NCI-H1048 (cell line): ENCODE data around the gene IFNL3.
"Not testable (repeated sequence)": the region's sequence is repeated elsewhere in the genome, so short reads cannot be mapped to it uniquely, and the experiment has no call there.

Experiments
- DNase-seq: peaks from one replicate; lab custom pipeline; 2025; lab: John Stamatoyannopoulos, UW

The IFNL3 gene

DNA sequence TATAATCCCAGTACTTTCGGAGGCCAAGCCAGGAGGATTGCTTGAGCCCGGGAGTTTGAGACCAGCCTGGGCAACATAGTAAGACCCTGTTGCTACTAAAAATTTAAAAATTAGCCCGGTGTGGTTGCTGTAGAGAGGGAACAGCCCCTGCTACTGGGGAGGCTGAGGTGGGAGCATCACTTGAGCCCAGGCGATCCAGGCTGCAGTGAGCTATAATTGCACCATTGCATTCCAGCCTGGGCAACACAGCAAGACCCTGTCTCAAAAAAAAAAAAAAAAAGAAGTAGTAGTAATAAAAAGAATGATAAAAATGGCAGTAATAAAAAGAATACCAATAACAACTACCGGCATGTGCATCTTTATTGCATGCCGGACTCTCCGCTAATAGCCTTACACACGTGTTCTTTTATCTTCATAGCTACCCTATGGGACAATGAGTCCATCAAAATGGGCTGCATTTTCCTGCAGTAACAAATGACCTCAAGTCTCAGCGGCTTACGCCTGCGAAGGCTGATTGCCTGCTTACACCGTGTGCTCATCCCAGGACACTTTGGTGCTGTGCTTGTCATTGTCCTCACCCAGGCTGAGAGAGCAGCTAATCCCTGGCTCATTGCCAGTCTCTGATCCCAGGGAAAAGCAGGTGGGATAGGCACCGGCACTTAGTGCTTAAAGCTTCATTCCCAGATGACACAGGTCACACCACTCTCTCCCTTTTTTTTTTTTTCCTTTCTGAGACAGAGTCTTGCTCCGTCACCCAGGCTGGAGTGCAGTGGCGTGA lies 26.4 kb downstream of the IFNL3 start:
- no peak for DNase-seq

DNA sequence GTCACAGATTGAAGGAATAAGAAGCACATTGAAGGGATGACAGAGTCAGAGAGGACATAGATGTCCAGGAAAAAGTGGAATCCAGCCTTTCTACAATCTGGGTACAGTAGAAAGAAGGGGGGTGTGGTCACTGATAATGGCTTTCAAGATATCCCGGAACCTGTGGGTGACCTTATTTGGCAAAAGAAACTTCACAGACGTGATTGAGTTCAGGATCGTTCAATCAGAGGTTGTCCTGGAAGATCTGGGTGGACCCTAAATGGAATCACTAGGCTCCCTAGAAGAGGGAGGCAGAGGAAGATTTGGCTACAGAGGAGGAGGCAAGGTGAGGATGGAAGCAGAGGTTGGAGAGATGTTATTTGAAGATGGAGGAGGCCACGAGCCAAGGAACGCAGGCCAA lies 27.7 kb downstream of the IFNL3 start:
- no peak for DNase-seq

DNA sequence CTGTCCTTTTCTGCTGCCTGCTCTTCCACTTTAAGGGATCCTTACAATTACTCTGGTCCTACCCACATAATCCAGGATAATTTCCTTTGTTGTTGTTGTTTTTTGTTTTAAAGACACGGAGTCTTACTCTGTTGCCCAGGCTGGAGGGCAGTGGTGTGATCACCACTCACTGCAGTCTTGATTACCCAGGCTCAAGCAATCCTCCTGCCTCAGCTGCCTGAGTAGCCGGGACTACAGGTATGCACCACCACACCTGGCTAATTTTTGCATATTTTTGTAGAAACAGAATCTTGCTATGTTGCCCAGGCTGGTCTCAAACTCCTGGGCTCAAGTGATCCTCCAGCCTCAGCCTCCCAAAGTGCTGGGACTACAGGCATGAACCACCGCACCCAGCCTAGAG lies 29.5 kb downstream of the IFNL3 start:
- not testable (repeated sequence) for DNase-seq

DNA sequence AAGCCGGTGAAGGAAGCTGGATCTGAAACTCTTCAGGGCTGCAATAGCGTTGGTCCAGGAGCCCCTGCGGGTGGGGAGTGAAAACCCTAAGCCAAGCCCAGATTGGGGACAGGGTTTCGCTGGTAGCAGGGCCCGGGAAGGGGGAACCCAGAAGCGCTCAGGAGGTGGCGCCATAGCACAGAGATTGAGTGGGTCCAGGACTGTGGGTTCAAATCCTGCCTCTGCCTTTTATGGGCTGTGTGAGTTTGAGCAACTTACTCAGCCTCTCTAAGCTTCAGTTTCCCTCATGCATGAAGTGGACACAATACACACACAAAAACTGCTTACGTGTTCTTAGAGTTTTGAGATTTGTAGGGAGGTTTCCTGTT lies 32.4 kb downstream of the IFNL3 start:
- DNase-seq = no peak

DNA sequence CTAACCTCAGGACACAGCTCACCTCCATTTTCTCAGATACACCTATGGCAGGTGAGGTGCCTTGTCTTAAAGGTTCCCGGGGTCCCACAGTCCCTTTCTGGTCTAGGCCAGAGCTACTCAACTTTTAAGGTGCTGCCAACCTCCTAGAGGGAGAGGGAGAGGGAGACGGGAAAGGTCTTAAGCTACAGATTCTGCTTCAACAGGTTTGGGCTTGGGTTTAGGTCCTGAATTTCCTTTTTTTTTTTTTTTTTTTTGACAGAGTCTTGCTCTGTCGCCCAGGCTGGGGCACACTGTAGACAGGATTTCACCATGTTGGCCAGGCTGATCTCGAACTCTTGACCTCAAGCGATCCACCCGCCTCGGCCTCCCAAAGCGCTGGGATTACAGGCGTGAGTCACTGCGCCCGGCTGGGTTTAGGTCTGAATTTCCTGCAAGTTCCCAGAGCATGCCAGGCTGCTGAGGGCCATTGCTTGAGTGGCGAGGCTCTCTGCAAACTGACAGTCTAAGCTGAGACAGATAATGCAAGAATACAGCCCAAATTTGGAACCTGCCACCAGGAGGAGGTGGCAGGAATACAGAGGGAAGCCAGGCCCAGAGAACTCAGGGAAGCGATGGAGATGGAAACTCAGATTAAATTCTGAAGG lies 33.0 kb downstream of the IFNL3 start:
- DNase-seq = no peak

DNA sequence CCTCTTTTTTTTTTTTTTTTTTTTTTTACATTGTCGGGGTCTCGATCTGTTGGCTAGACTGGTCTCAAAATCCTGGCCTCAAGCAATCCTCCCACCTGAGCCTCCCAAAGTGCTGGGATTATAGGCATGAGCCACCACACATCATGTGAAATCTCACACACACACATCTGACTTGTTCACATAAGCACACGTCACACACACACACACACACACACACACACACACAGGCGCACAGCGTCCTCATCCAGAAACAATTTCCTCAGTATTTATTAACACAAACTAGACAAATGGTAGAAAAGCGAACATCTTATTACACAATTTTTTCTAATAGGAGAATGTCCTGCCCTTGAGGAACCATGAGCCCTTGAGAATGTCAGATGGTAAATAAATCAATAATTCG lies 35.6 kb downstream of the IFNL3 start:
- no peak for DNase-seq

DNA sequence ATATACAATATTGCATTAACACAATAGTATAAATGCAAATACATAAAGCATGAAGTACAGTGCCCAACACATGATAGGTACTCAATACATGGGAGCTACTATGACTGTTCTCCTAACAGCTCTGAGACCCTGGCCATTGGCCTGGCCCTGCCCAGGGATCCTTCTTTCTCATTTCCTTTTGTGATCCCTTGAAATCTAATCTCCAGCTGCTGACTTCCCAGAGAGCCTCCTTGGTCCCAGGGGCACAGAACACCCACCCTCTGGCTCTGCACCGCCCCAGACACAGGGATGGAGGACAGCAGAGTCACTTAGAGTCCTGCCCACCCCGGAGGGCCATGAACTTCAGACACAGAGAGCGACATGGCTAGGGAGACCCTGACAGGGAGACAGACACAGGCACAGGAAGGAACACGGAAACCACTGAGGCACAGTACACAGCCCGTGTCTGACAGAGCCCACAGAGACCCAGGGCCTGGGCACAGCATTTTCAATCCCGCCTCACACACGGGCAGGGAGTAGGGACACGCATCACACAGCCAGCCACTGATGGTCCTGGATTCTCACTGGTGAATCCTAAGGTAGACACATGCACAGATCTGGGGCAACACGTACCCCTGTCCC lies 36.5 kb downstream of the IFNL3 start:
- DNase-seq = no peak

DNA sequence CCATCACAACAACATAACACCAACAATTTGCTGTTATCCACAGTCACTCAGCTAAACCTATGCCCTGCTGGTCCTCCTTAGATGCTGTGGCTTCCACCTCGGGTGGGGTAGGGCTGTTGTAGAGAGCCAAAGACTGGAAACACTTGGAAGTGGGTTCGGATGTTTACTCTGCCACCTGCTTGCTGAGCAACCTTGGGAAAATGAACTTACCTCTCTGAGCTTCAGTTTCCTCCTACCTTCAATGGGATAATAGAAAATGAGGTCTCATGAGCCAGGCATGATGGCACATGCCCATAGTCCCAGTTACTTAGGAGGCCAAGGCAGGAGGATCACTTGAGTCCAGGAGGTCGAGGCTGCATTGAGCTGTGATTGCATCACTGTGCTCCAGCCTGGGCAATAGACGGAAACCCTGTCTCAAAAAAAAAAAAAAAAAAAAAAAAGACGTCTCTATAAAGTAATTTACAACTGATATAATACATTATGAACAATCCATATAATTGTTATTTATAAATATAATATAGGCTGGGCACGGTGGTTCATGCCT lies 37.4 kb downstream of the IFNL3 start:
- no peak for DNase-seq

DNA sequence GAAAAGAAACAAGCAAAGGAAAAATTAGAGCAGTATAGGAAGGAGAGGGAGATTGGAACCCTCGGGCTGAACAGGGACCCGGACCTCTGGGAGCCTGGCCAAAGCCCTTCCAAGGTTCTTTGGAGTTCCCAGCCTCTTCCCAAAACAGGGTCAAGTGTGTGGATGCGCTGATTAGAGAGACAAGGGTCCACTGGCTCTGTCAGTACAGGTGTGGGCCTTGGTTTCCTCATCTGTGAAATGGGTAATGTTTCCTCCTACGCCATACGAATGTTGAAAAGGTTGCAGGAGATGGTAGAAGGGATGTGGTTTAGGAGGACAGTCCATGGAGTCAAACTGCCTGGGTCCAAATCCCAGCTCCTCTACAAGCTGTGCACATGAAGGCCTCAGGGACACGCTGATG lies 38.7 kb downstream of the IFNL3 start:
- DNase-seq = no peak

DNA sequence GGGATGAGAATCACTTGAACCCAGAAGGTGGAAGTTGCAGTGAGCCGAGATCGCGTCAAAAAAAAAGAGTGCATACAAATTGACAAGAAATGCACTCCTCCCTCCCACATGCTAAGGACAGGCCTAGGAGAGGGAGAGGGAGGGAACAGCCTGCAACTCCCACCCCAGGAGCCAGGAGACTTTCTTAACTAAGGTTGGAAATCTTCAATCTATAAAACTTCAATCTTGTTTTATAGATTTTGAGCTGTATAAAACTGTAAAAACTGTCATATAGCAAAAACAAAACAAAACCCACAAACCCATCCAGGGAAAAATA lies 39.4 kb downstream of the IFNL3 start:
- no peak for DNase-seq

DNA sequence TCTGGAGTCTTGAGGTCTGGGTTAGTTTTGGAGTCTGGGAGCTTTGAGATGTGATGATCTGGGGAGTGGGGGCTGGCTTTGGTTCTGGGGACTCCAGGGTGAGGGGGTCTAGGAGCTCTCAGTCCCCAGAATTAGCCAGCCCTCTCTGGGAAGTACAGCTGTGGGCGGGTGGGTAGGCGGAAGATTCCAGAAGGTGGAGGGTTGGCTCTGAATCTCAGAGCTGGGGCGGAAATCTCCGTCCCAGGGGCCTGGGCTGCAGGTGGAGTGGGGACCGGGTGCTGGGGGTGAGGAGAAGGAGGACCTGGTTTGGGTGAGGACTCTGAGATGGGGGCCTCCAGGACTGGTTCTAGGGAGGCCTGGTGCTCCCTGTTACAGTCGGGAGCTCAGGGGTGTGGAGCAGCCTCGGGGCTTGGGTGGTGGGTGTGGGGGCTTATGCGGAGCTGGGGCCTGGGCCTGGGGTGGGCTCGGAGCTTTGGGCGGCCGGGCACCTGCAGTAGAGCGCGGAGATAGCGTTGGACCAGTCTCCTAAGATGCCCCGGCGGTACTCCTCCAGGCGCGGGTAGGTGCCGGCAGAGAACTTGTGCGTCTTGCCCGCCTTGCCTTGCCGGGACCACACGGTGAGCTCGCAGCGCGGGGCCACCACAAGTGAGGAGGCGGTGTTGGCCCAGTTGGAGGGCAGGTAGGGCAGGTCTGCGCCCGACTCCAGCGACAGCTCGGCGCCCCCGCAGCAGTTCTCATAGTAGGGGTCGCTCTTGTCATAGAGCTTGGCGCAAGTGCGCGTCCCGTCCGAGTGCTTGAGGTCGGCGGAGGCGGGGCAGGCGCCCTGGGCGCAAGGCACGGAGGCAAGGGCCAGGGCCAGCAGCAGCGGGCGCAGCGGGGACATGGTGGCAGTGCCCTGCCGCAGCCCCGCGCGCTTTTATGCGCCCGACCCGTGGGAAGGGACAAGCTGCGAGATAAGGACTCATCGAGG lies 41.1 kb downstream of the IFNL3 start, which contains the start of gene SYCN:
SYCN (minus strand) TSS at position 892 of the 970 bp plus-strand sequence; CDS start at position 883, 9 bp downstream.
- DNase-seq = no peak

DNA sequence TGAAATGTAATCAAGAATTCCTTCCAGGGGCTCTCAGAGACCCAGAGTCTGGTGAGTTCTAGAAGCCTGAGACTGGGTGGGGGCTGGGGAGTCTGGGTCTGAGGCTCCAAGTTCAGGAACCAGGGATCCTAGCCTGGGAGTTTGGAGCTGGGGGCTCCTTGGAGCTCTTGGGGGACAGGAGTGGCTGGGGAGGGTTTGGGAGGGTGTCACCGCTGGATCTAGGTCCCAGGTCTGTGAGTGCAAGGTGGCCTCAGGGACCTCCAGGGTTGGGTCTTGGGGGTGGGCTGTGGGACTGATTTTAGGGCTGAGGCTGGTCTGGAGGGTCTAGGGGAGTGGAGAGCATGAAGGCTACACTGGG lies 41.8 kb downstream of the IFNL3 start:
- no peak for DNase-seq

DNA sequence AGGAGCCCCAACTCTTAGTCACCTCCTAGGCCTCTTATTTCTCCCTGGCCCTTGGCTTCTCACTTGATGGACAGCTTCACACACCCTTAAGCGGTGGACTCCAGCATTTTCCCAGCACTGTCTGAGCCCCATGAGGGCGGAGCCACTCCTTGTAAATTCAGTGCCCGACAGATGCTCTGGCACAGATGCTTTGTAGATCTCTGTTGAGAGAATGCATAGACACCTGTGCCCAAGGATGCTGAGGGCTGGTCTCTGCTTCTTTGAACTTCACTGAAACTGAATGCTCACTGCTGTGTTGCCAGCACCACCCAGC lies 44.0 kb downstream of the IFNL3 start:
- DNase-seq = no peak

DNA sequence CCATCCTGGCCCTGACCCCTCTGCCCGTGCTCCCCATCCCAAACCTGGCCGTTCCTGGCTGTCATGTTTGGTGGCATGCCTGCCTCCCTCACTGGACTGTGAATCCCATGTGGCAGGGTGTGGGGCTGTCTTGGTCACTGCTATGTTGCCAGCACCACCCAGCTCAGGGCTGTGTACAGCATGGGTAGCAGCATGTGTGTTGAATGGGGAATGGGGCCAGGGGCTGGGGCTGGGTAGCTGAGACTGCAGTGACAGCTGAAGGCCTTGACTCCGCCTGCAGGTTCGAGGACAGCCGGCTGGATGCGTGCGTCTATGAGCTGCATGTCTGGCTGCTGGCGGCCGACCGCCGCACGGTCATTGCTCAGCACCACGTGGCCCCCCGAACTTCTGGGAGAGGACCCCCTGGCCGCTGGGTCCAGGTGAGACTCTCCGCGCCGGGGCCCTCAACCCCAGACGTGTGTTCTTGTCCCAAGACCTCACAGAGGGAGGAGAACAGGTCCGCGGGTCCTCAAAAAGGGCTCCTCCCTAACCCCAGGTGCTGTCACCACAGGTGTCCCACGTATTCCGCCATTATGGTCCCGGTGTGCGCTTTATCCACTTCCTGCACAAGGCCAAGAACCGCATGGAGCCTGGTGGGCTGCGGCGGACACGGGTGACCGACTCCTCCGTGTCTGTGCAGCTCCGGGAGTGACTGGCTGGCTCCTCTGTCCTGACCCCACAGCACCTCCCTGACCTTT lies 44.6 kb downstream of the IFNL3 start:
- DNase-seq = no peak

DNA sequence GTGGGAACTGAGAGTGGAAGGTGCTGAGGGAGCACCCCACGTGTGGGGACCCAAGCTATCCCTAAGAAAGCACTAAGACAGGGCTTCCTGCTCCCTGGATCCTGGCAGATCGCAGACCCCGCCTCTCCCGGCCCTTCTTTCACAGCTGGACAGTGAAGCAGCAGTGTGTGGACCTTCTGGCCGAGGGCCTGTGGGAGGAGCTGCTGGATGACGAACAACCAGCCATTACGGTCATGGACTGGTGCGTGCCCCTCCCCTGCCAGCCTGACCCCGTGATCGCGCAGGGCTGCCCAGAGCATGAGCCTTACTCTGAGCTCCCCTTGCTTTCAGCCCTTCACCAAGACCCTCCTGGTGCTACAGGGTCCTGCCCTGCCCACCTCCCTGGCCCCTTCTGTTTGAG lies 45.8 kb downstream of the IFNL3 start:
- DNase-seq = no peak

DNA sequence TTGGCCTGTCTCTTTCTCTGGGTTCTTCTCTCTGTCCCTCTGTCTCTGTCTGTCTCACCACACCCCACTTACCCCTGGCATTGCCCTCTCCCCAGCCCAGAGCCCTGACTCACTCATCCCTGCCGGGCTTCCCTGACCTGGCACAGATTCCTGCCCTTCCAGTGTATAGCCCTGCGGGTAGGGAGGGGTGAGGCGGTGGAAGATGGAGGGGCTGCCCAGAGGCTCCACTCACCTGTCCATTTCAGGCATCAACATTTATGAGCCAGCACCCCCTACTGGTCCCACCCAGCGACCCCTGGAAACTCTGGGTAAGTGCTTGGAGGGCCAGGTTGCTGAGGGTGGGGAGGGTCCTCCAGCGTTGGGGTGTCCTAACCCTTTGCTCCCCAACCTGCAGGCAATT lies 47.0 kb downstream of the IFNL3 start:
- no peak for DNase-seq

DNA sequence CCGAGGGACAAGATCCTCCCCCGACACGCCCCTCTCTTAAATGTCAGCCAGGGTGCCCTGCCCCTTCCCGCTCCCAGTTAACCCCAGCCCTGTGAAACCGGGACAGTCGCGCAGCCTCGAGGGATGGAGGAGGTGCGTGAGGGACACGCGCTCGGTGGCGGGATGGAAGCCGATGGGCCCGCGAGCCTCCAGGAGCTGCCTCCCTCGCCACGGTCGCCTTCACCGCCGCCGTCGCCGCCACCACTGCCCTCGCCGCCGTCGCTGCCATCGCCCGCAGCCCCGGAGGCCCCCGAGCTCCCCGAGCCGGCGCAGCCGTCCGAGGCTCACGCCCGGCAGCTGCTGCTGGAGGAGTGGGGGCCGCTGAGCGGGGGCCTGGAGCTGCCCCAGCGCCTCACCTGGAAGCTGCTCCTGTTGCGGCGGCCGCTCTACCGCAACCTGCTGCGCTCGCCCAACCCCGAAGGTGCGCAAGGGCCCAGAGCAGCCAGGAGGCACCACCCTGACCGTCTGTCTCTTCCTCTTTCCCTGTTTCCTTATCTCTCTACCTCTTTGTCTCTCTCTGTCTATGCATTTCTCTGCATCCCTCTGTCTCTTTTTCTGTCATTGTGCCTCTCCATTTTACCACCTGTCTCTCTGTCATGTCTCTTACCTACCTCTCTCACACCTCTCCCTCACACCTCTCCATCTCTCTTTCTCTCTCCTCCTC lies 47.8 kb downstream of the IFNL3 start, which contains the start of gene NCCRP1:
NCCRP1 (plus strand) TSS at position 105 of the 703 bp plus-strand sequence; CDS start at position 124, 19 bp downstream.
- DNase-seq = no peak

DNA sequence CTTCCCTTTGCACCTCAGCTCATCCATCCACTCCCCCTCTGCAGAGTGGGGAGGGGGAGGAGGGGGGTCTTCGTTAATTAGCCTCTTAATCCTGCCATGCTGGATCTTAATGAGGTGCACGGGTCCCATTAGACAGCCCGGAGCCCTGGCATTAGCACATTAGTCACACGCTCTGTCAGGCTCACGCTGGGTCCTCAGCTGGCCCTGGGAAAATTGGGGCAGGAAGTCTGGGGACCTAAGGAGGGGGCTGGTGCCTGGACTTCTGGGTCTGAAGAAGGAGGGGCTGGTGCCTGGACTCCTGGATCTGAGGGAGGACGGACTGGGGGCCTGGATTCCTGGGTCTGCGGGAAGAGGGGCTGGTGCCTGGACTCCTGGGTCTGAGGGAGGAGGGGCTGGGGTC lies 48.5 kb downstream of the IFNL3 start:
- DNase-seq = no peak

DNA sequence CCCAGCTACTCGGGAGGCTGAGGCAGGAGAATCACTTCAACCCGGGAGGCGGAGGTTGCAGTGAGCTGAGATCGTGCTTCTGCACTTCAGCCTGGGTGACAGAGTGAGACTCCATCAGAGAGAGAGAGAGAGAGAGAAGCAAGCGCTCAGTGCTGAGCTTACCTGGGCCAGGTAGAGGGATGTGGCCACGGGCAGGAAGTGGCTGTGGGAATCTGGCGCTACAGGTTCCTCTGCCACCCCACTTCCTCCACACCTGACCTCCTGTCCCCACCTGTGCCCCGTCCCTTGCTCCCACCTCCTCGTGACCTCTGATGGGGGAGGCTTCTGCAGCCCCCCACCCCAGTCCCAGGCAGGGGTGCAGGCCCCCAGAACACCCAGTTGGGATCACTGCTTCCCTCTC lies 49.1 kb downstream of the IFNL3 start:
- no peak for DNase-seq

DNA sequence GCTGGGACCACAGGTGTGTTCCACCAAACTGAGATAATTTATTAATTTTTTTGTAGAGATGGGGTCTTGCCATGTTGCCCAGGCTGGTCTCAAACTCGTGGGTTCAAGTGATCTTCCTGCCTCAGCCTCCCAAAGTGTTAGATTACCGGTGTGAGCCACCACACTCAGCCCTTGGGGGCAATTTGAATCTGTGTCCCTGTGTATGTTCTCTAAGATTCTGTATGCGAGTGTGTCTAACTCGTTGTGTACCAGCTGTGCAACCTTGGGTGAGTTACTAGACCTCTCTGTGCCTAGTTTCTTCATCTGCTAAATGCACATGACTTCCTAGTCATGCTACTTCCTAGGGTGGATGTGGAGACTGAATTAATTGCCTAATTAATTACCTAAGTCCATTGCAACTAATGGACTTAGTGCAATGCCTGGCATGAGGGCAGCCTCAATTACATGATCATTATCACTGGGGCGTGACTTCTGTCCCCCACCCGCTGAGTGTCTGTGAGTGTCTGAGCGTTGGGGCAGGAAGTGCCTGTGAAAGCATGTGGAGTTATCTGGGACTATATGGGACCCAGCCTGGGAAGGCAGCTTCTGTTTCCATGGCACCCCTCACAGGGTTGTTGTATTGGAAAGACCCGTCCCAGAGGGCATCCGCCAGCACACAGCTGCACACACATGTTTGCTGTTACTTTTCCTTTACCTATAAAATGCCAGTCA lies 49.8 kb downstream of the IFNL3 start:
- DNase-seq = no peak
